Neural cell (in vitro differentiated cells): ENCODE measurements around the gene HAGHL.

Source experiments
- EP300 ChIP-seq: fragments of 450-650 bp; conservative IDR thresholded peaks from 2 replicates; pipeline ENCODE4 v1.6.1; 2014; ENCODE audit warnings: antibody characterized with exemption, mild to moderate bottlenecking, moderate library complexity; ENCODE audit not compliant: poor library complexity, severe bottlenecking
- EZH2 ChIP-seq: fragments of 200-600, 300-800 bp; shearing (Covaris generic), sonication (generic); IDR thresholded peaks from 2 replicates; pipeline ENCODE4 v1.6.1; 2014; ENCODE audit warnings: antibody characterized with exemption, low read length, borderline replicate concordance, mild to moderate bottlenecking; ENCODE audit not compliant: insufficient read depth, poor library complexity, severe bottlenecking
- MXI1 ChIP-seq: fragments of 450-650 bp; conservative IDR thresholded peaks from 2 replicates; pipeline ENCODE4 v1.6.1; 2014; ENCODE audit warnings: antibody characterized with exemption, mild to moderate bottlenecking; ENCODE audit not compliant: poor library complexity, severe bottlenecking
- POLR2AphosphoS5 ChIP-seq: IDR thresholded peaks from 2 replicates; pipeline ENCODE4 v1.6.1; 2012
- RAD21 ChIP-seq: fragments of 450-650 bp; conservative IDR thresholded peaks from 2 replicates; pipeline ENCODE4 v1.6.1; 2014; ENCODE audit warnings: antibody characterized with exemption, mild to moderate bottlenecking, moderate library complexity
- REST ChIP-seq: IDR thresholded peaks from 2 replicates; pipeline ENCODE4 v1.6.1; 2012; ENCODE audit warnings: borderline replicate concordance
- SMC3 ChIP-seq: fragments of 450-650 bp; conservative IDR thresholded peaks from 2 replicates; pipeline ENCODE4 v1.6.1; 2014; ENCODE audit warnings: antibody characterized with exemption, mild to moderate bottlenecking, moderate library complexity; ENCODE audit not compliant: poor library complexity
- TAF1 ChIP-seq: IDR thresholded peaks from 2 replicates; pipeline ENCODE4 v1.6.1; 2012; ENCODE audit warnings: low read depth
- TF ChIP-seq, protein P1 (sequence below): fragments of 450-650 bp; IDR thresholded peaks from 2 replicates; pipeline ENCODE4 v1.5.1; 2014; ENCODE audit warnings: antibody characterized with exemption, mild to moderate bottlenecking, moderate library complexity; ENCODE audit not compliant: poor library complexity, severe bottlenecking

DNA sequence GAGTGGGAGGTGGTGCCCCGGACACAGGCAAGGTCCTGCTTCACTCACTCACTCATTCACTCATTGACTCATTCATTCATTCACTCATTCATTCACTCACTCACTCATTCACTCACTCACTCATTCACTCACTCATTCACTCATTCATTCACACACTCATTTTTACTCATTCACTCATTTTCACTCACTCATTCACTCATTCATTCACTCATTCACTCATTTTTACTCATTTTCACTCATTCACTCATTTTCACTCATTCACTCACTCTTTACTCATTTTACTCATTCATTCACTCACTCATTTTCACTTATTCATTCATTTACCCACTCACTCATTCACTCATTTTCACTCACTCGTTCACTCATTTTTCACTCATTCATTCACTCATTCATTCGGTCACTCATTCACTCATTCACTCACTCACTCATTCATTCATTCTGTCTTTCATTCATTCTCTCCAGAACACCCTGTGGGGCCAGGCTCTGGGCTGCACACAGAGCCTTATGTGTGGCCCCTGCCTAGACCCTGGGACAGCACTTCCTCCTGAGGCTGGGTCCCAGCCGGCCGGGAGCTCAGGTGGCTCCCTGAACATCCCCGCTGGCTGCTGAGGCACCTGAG lies 52.1 kb downstream of the HAGHL start:
- TF ChIP-seq, protein P1, sequence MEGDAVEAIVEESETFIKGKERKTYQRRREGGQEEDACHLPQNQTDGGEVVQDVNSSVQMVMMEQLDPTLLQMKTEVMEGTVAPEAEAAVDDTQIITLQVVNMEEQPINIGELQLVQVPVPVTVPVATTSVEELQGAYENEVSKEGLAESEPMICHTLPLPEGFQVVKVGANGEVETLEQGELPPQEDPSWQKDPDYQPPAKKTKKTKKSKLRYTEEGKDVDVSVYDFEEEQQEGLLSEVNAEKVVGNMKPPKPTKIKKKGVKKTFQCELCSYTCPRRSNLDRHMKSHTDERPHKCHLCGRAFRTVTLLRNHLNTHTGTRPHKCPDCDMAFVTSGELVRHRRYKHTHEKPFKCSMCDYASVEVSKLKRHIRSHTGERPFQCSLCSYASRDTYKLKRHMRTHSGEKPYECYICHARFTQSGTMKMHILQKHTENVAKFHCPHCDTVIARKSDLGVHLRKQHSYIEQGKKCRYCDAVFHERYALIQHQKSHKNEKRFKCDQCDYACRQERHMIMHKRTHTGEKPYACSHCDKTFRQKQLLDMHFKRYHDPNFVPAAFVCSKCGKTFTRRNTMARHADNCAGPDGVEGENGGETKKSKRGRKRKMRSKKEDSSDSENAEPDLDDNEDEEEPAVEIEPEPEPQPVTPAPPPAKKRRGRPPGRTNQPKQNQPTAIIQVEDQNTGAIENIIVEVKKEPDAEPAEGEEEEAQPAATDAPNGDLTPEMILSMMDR: no peak
- TF ChIP-seq EP300: no peak
- no peak for TF ChIP-seq EZH2
- no peak for TF ChIP-seq RAD21
- TF ChIP-seq POLR2AphosphoS5: no peak
- TF ChIP-seq REST: no peak
- TF ChIP-seq TAF1: no peak
- TF ChIP-seq MXI1: no peak
- no peak for TF ChIP-seq SMC3
